A549 (cell line): ENCODE results near the gene FER1L5. TPM values are rescaled to one million over a fixed set of nuclear protein-coding genes. Genes with fewer than 3 reads are reported as not detected.

Experiments used
- ATAC-seq, 2 experiments: fragments of 200-7000 bp in 1 of 2; fragments of >200 bp in 1 of 2; cut with Nextera tagmentation in 1 of 2; cut with Tn5 transposase in 1 of 2; 3 replicates each; pipeline versions ENCODE4 v1.8.0 to v1.9.1; 2018 to 2020; ENCODE audit warnings: mild to moderate bottlenecking in 1 of 2, moderate library complexity in 1 of 2
- CTCF ChIA-PET: fragments of 300-600 bp; sonication (Branson Sonifier 250); formaldehyde crosslinking; extraction: SDS; loops from one replicate; lab custom pipeline; 2021; ENCODE audit warnings: antibody characterized with exemption, inconsistent platforms; lab: Yijun Ruan, JAX
- POLR2A ChIA-PET: fragments of 350-600 bp; formaldehyde crosslinking; extraction: SDS; loops from one replicate; lab custom pipeline; 2021; ENCODE audit warnings: antibody characterized with exemption, inconsistent platforms; lab: Yijun Ruan, JAX
- DNase-seq, 2 experiments: peaks; one replicate each; pipeline versions ENCODE4 v3.0.0 to v3.0.0-alpha.2; 2011 to 2016; ENCODE audit warnings: low read depth in 1 of 2, low spot score in 1 of 2
- FAIRE-seq: peaks from 2 replicates; lab custom pipeline; 2011; peaks lifted over from hg19 to GRCh38; lab: Jason Lieb, UNC
- H3K27ac ChIP-seq, 2 experiments: fragments of >200 bp; sonication (Bioruptor Twin); formaldehyde crosslinking; 3 replicates each; pipeline ENCODE4 v1.5.1; 2016 to 2017
- H3K4me1 ChIP-seq: fragments of >200 bp; sonication (Bioruptor Twin); formaldehyde crosslinking; 3 replicates; pipeline ENCODE4 v1.6.1; 2016
- H3K4me2 ChIP-seq: fragments of >200 bp; sonication (Bioruptor Twin); formaldehyde crosslinking; 3 replicates; pipeline ENCODE4 v1.6.1; 2016
- H3K4me3 ChIP-seq: fragments of >200 bp; sonication (Bioruptor Twin); formaldehyde crosslinking; 3 replicates; pipeline ENCODE4 v1.5.1; 2016
- H3K9me3 ChIP-seq: fragments of >200 bp; sonication (Bioruptor Twin); formaldehyde crosslinking; 3 replicates; pipeline ENCODE4 v1.6.1; 2016
- BHLHE40 ChIP-seq: IDR thresholded peaks from 2 replicates; pipeline ENCODE4 v1.6.1; 2012; ENCODE audit warnings: low read depth, low read length, inconsistent platforms
- CHD4 ChIP-seq: fragments of 200-600 bp; sonication (generic); IDR thresholded peaks from 2 replicates; pipeline ENCODE4 v1.6.1; 2016; ENCODE audit warnings: antibody characterized with exemption, mild to moderate bottlenecking, borderline replicate concordance
- EHF ChIP-seq: fragments of 250-450 bp; sonication (Bioruptor Pico); IDR thresholded peaks from 2 replicates; pipeline ENCODE4 v1.5.0; 2020; ENCODE audit warnings: mild to moderate bottlenecking
- EHMT2 ChIP-seq: fragments of 200-600 bp; sonication (generic); IDR thresholded peaks from 2 replicates; pipeline ENCODE4 v1.6.1; 2016; ENCODE audit warnings: antibody characterized with exemption, low read depth, mild to moderate bottlenecking, moderate library complexity
- FOSB ChIP-seq: fragments of 250-450 bp; sonication (Bioruptor Pico); IDR thresholded peaks from 2 replicates; pipeline ENCODE4 v1.5.0; 2020; ENCODE audit warnings: mild to moderate bottlenecking, moderate library complexity
- FOSL2 ChIP-seq, 2 experiments: fragments of 450-650 bp in 1 of 2; fragments of >200 bp in 1 of 2; sonication (Bioruptor Twin) in 1 of 2; formaldehyde crosslinking; IDR thresholded peaks; 2 replicates each; pipeline versions ENCODE4 v1.5.0 to v1.6.1; 2016 to 2020; ENCODE audit warnings: mild to moderate bottlenecking in 1 of 2, moderate library complexity in 1 of 2
- FOXS1 ChIP-seq: fragments of 250-450 bp; sonication (Bioruptor Pico); IDR thresholded peaks from 2 replicates; pipeline ENCODE4 v1.5.0; 2020; ENCODE audit warnings: mild to moderate bottlenecking, moderate library complexity
- HEYL ChIP-seq: fragments of 250-450 bp; sonication (Bioruptor Pico); IDR thresholded peaks from 2 replicates; pipeline ENCODE4 v1.8.0; 2021; ENCODE audit warnings: mild to moderate bottlenecking, moderate library complexity
- MAFK ChIP-seq: fragments of 450-650 bp; IDR thresholded peaks from 2 replicates; pipeline ENCODE4 v1.6.1; 2014; ENCODE audit not compliant: partially characterized antibody
- NPAS2 ChIP-seq: fragments of 250-450 bp; sonication (Bioruptor Pico); IDR thresholded peaks from 2 replicates; pipeline ENCODE4 v1.8.0; 2022; ENCODE audit warnings: mild to moderate bottlenecking, moderate library complexity, borderline replicate concordance
- PHF8 ChIP-seq: fragments of 200-600 bp; sonication (generic); IDR thresholded peaks from 2 replicates; pipeline ENCODE4 v1.6.1; 2016; ENCODE audit warnings: low read depth, mild to moderate bottlenecking, antibody characterized with exemption, moderate library complexity, borderline replicate concordance
- POLR2A ChIP-seq: IDR thresholded peaks from 2 replicates; pipeline ENCODE4 v1.6.1; 2012; ENCODE audit warnings: mild to moderate bottlenecking, low read length
- RAD21 ChIP-seq, 2 experiments: fragments of >200 bp in 1 of 2; sonication (Bioruptor Twin) in 1 of 2; formaldehyde crosslinking in 1 of 2; IDR thresholded peaks in 1 of 2; conservative IDR thresholded peaks in 1 of 2; 2 replicates in 1 of 2; 3 replicates in 1 of 2; pipeline ENCODE4 v1.6.1; 2012 to 2018; ENCODE audit warnings: inconsistent platforms in 1 of 2
- RARB ChIP-seq: fragments of 250-450 bp; sonication (Bioruptor Pico); IDR thresholded peaks from 2 replicates; pipeline ENCODE4 v1.8.0; 2021; ENCODE audit warnings: mild to moderate bottlenecking, moderate library complexity
- RCOR1 ChIP-seq: fragments of 150-350 bp; IDR thresholded peaks from 2 replicates; pipeline ENCODE4 v1.6.1; 2014; ENCODE audit warnings: antibody characterized with exemption, low read length, low read depth
- SMC3 ChIP-seq: fragments of >200 bp; sonication (Bioruptor Twin); formaldehyde crosslinking; IDR thresholded peaks from 3 replicates; pipeline ENCODE4 v1.6.1; 2018; ENCODE audit warnings: inconsistent platforms
- SREBF2 ChIP-seq: fragments of 450-650 bp; IDR thresholded peaks from 2 replicates; pipeline ENCODE4 v1.6.1; 2014; ENCODE audit warnings: mild to moderate bottlenecking, moderate library complexity
- TFCP2L1 ChIP-seq: fragments of 250-450 bp; sonication (Bioruptor Pico); IDR thresholded peaks from 2 replicates; pipeline ENCODE4 v1.5.0; 2021; ENCODE audit warnings: mild to moderate bottlenecking
- TP53 ChIP-seq: fragments of 250-450 bp; sonication (Bioruptor Pico); IDR thresholded peaks from 2 replicates; pipeline ENCODE4 v1.5.0; 2021; ENCODE audit warnings: mild to moderate bottlenecking, moderate library complexity
- ZFP36 ChIP-seq: fragments of 450-650 bp; IDR thresholded peaks from 2 replicates; pipeline ENCODE4 v1.6.1; 2014; ENCODE audit warnings: borderline replicate concordance; ENCODE audit not compliant: partially characterized antibody
- WGBS: methylation state at CpG from one replicate; pipeline ENCODE4 v1.1.6; 2017; ENCODE audit errors: missing lambda C conversion rate; 5-methylcytosine and 5-hydroxymethylcytosine counted together
- polyA plus RNA-seq, 4 experiments: library from polyadenylated mRNA; depleted of rRNA in 3 of 4; stranded (reverse); fragments of >200 nt; fragmentation: RNase III in 1 of 4; extraction: RNeasy Plus Mini Kit Qiagen cat#74134 plus additional on column Dnase treatment in 1 of 4; gene quantifications; 2 replicates in 3 of 4; 3 replicates in 1 of 4; pipeline ENCODE4 v1.2.3, GENCODE V29; 2011 to 2017
- TF ChIP-seq, protein P1 (sequence below): fragments of 250-450 bp; sonication (Bioruptor Pico); IDR thresholded peaks from 2 replicates; pipeline ENCODE4 v1.5.0; 2021; ENCODE audit warnings: mild to moderate bottlenecking, moderate library complexity, borderline replicate concordance
- TF ChIP-seq, protein P2 (sequence below): IDR thresholded peaks from 2 replicates; pipeline ENCODE4 v1.6.1; 2012
- TF ChIP-seq, protein P3 (sequence below): fragments of 200-600 bp; sonication (generic); IDR thresholded peaks from 2 replicates; pipeline ENCODE4 v1.6.1; 2016; ENCODE audit warnings: antibody characterized with exemption, mild to moderate bottlenecking, moderate library complexity
- TF ChIP-seq, protein P4 (sequence below): fragments of 150-350 bp; IDR thresholded peaks from 2 replicates; pipeline ENCODE4 v1.6.1; 2014; ENCODE audit warnings: low read depth, mild to moderate bottlenecking, low read length
- TF ChIP-seq, protein P5 (sequence below): fragments of >200 bp; sonication (Bioruptor Twin); formaldehyde crosslinking; IDR thresholded peaks from 3 replicates; pipeline ENCODE4 v1.6.1; 2016

Gene FER1L5
- polyA plus RNA-seq, 2 of the 4 experiments (the other 2 are of a cell fraction) = 0.01 TPM; not detected in 1

DNA sequence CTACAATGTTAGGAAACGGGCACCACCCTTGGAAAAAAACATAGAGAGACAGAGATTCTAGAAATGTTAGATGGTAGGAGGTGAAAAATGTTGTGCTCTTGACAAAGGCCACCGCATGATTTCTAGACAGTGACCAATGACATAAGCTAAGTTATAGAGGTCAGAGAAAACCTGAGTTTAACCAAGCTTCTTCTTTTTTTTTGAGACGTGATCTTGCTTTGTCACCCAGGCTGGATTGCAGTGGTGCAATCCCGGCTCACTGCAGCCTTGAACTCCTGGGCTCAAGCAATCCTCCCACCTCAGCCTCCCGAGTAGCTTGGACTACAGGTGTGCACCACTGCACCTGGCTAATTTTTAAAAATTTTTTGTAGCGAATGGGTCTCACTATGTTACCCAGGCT lies 13.0 kb downstream of the FER1L5 start:
- DNase-seq (no peak), ATAC-seq (no peak)
- Histone ChIP-seq H3K27ac (no peak overlapping the region), H3K4me2 (no peak overlapping the region)
- WGBS = 82% methylated on average over 6 of the region's 6 CpGs
- no peak for TF ChIP-seq FOXS1 (CRISPR knock-in tag)
- no peak for TF ChIP-seq NPAS2 (CRISPR knock-in tag)
- TF ChIP-seq SMC3 = no peak
- no peak for TF ChIP-seq BHLHE40
- no peak for TF ChIP-seq EHF (CRISPR knock-in tag)
- TF ChIP-seq, all 56 proteins: peak for 0
- Histone ChIP-seq H3K4me1 (no peaks in the 10 kb centered on the region), H3K4me3 (no peak overlapping the region), H3K9me3 (no peaks in the 10 kb centered on the region)
- CTCF ChIA-PET = interaction anchor here (0.5 to 1.4 kb wide), 2 partner anchors 13 to 406 kb away, joined by 3 to 5 read pairs; partner anchors contain the start of gene FER1L5
- FAIRE-seq = no peak
- POLR2A ChIA-PET = no interaction called here

DNA sequence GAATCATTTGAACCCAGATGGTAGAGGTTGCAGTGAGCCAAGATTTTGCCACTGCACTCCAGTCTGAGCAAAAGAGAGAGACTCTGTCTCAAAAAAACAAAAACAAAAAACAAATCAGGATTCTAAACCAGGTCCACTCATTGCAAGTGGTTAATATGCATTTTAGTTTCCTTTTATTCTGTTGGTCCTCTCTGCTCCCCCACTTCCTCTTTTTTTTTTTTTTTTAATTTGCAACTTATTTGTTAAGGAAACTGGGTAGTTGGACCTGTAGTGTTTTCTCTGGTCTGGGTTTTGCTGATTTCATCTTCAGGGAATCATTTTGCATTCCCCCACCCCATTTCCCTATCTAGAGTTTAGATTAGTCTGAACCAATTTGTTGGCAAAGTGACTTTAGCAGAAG lies 14.0 kb downstream of the FER1L5 start:
- TF ChIP-seq EHMT2 (no peak), FOSL2 (IDR thresholded peaks at IDR 0.05) (no peak), FOSL2 (CRISPR knock-in tag; IDR thresholded peaks at IDR 0.05) (no peak), MAFK (no peak), POLR2A (no peak), PHF8 (no peak), RCOR1 (no peak), TFCP2L1 (CRISPR knock-in tag) (no peak), HEYL (CRISPR knock-in tag) (no peak), FOSB (CRISPR knock-in tag) (no peak), RAD21 (conservative IDR thresholded peaks at IDR 0.05 in 1 of 2, IDR thresholded peaks at IDR 0.05 in 1 of 2) (no peak), RARB (CRISPR knock-in tag) (no peak)
- TF ChIP-seq, protein P1, sequence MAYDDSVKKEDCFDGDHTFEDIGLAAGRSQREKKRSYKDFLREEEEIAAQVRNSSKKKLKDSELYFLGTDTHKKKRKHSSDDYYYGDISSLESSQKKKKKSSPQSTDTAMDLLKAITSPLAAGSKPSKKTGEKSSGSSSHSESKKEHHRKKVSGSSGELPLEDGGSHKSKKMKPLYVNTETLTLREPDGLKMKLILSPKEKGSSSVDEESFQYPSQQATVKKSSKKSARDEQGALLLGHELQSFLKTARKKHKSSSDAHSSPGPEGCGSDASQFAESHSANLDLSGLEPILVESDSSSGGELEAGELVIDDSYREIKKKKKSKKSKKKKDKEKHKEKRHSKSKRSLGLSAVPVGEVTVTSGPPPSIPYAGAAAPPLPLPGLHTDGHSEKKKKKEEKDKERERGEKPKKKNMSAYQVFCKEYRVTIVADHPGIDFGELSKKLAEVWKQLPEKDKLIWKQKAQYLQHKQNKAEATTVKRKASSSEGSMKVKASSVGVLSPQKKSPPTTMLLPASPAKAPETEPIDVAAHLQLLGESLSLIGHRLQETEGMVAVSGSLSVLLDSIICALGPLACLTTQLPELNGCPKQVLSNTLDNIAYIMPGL = no peak
- TF ChIP-seq, protein P2, sequence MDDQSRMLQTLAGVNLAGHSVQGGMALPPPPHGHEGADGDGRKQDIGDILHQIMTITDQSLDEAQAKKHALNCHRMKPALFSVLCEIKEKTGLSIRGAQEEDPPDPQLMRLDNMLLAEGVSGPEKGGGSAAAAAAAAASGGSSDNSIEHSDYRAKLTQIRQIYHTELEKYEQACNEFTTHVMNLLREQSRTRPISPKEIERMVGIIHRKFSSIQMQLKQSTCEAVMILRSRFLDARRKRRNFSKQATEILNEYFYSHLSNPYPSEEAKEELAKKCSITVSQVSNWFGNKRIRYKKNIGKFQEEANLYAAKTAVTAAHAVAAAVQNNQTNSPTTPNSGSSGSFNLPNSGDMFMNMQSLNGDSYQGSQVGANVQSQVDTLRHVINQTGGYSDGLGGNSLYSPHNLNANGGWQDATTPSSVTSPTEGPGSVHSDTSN = no peak
- Histone ChIP-seq H3K27ac (no peak overlapping the region), H3K9me3 (no peaks in the 10 kb centered on the region), H3K4me3 (no peak overlapping the region), H3K4me1 (no peaks in the 10 kb centered on the region), H3K4me2 (no peak overlapping the region)
- no peak for FAIRE-seq
- DNase-seq = no peak
- CTCF ChIA-PET = no interaction called here
- ATAC-seq = no peak
- POLR2A ChIA-PET = interaction anchor here (0.6 kb wide), 1 partner anchor 47 kb away, joined by 6 read pairs; no protein-coding TSS in a partner anchor

DNA sequence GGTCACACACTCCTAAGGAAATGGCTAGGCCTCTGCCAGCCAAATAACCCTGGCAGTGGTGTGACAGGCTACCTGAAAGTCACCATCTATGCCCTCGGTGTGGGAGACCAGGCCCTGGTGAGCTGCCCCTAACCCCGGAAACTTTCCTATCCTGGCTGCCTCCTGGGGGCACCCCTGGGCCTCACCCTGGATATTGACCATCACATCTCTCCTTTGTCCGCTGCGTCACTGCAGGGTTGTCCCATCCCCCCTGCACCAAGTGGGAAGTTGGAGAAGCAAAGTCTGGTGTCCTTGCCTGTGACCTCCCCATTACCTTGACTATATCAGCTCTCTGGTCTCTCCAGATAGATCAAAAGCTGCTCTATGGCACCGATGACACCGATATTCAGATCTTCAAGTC lies 18.8 kb downstream of the FER1L5 start:
- POLR2A ChIA-PET = no interaction called here
- TF ChIP-seq SREBF2 (no peak), TP53 (CRISPR knock-in tag) (no peak), CHD4 (no peak), ZFP36 (no peak)
- TF ChIP-seq, protein P3, sequence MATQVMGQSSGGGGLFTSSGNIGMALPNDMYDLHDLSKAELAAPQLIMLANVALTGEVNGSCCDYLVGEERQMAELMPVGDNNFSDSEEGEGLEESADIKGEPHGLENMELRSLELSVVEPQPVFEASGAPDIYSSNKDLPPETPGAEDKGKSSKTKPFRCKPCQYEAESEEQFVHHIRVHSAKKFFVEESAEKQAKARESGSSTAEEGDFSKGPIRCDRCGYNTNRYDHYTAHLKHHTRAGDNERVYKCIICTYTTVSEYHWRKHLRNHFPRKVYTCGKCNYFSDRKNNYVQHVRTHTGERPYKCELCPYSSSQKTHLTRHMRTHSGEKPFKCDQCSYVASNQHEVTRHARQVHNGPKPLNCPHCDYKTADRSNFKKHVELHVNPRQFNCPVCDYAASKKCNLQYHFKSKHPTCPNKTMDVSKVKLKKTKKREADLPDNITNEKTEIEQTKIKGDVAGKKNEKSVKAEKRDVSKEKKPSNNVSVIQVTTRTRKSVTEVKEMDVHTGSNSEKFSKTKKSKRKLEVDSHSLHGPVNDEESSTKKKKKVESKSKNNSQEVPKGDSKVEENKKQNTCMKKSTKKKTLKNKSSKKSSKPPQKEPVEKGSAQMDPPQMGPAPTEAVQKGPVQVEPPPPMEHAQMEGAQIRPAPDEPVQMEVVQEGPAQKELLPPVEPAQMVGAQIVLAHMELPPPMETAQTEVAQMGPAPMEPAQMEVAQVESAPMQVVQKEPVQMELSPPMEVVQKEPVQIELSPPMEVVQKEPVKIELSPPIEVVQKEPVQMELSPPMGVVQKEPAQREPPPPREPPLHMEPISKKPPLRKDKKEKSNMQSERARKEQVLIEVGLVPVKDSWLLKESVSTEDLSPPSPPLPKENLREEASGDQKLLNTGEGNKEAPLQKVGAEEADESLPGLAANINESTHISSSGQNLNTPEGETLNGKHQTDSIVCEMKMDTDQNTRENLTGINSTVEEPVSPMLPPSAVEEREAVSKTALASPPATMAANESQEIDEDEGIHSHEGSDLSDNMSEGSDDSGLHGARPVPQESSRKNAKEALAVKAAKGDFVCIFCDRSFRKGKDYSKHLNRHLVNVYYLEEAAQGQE = no peak
- TF ChIP-seq, protein P4, sequence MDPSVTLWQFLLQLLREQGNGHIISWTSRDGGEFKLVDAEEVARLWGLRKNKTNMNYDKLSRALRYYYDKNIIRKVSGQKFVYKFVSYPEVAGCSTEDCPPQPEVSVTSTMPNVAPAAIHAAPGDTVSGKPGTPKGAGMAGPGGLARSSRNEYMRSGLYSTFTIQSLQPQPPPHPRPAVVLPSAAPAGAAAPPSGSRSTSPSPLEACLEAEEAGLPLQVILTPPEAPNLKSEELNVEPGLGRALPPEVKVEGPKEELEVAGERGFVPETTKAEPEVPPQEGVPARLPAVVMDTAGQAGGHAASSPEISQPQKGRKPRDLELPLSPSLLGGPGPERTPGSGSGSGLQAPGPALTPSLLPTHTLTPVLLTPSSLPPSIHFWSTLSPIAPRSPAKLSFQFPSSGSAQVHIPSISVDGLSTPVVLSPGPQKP = no peak
- TF ChIP-seq, protein P5, sequence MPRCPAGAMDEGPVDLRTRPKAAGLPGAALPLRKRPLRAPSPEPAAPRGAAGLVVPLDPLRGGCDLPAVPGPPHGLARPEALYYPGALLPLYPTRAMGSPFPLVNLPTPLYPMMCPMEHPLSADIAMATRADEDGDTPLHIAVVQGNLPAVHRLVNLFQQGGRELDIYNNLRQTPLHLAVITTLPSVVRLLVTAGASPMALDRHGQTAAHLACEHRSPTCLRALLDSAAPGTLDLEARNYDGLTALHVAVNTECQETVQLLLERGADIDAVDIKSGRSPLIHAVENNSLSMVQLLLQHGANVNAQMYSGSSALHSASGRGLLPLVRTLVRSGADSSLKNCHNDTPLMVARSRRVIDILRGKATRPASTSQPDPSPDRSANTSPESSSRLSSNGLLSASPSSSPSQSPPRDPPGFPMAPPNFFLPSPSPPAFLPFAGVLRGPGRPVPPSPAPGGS = no peak
- H3K27ac ChIP-seq = 0 out of 6 replicates have a peak overlapping the region, but pooled peaks of 1 of the 2 experiments have one; percentile 9
- WGBS = 85% methylated on average over 5 of the region's 6 CpGs
- DNase-seq (no peak), FAIRE-seq (no peak), ATAC-seq (no peak)
- H3K4me2 ChIP-seq = no peak overlapping the region
- peaks cover 6% of the 10 kb centered on the region; the same call in 2 of the 3 replicates for H3K9me3 ChIP-seq
- CTCF ChIA-PET = interaction anchor here (0.7 kb wide), 1 partner anchor 80 kb away, joined by 3 read pairs; no protein-coding TSS in a partner anchor
- H3K4me1 ChIP-seq = peaks cover 11% of the 10 kb centered on the region
- H3K4me3 ChIP-seq = no peak overlapping the region
